ENCODE measurements around the gene SMU1.

DNA sequence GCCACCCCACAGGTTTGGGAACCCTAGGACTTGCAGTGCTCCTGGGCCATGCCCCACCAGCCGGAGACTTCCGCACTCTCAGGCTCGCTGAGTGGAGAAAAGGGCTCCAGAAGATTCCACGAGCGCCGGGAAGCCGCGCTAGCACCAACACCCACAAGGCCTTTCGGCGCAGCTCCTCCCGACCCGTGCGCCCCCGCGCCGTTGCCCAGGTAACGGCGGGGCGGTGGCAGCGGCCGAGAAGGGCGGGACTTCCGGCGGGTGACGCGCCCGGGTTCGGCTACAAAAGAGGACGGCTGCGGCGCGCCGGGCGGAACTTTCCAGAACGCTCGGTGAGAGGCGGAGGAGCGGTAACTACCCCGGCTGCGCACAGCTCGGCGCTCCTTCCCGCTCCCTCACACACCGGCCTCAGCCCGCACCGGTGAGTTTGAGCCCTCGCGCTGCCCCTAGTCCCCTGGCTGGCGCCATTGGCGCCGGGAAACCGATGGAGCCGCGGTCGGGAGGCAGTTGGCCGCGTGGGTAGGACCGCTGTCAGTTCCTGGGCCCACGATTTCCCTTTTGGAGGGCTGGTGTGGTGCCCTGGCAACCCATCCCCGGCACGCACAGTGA, 51.4 kb downstream of the SMU1 start, which contains the start of gene DNAJA1:
- TF ChIP-seq ZNF565 (CRISPR knock-in tag; conservative IDR thresholded peaks at IDR 0.05; ENCODE audit: low read depth) = no peak
- TF ChIP-seq, protein P1, sequence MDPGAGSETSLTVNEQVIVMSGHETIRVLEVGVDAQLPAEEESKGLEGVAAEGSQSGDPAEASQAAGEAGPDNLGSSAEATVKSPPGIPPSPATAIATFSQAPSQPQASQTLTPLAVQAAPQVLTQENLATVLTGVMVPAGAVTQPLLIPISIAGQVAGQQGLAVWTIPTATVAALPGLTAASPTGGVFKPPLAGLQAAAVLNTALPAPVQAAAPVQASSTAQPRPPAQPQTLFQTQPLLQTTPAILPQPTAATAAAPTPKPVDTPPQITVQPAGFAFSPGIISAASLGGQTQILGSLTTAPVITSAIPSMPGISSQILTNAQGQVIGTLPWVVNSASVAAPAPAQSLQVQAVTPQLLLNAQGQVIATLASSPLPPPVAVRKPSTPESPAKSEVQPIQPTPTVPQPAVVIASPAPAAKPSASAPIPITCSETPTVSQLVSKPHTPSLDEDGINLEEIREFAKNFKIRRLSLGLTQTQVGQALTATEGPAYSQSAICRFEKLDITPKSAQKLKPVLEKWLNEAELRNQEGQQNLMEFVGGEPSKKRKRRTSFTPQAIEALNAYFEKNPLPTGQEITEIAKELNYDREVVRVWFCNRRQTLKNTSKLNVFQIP (CRISPR knock-in tag; IDR thresholded peaks at IDR 0.05; ENCODE audit: borderline replicate concordance, low read depth) = no peak
- no peak for TF ChIP-seq ARNTL (CRISPR knock-in tag; IDR thresholded peaks at IDR 0.05; ENCODE audit: borderline replicate concordance, low read depth)
- TF ChIP-seq, protein P2, sequence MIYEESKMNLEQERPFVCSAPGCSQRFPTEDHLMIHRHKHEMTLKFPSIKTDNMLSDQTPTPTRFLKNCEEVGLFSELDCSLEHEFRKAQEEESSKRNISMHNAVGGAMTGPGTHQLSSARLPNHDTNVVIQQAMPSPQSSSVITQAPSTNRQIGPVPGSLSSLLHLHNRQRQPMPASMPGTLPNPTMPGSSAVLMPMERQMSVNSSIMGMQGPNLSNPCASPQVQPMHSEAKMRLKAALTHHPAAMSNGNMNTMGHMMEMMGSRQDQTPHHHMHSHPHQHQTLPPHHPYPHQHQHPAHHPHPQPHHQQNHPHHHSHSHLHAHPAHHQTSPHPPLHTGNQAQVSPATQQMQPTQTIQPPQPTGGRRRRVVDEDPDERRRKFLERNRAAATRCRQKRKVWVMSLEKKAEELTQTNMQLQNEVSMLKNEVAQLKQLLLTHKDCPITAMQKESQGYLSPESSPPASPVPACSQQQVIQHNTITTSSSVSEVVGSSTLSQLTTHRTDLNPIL (CRISPR knock-in tag; IDR thresholded peaks at IDR 0.05; ENCODE audit: low read depth) = no peak
- no peak for TF ChIP-seq ISL1 (CRISPR knock-in tag; IDR thresholded peaks at IDR 0.05)
- peak; percentile 71; the same call in 1 of the 2 replicates for TF ChIP-seq RARB (CRISPR knock-in tag; IDR thresholded peaks at IDR 0.05)
- TF ChIP-seq ZFP3 (CRISPR knock-in tag; IDR thresholded peaks at IDR 0.05) = no peak
- no peak for TF ChIP-seq ZFP30 (CRISPR knock-in tag; IDR thresholded peaks at IDR 0.05)
- TF ChIP-seq, protein P3, sequence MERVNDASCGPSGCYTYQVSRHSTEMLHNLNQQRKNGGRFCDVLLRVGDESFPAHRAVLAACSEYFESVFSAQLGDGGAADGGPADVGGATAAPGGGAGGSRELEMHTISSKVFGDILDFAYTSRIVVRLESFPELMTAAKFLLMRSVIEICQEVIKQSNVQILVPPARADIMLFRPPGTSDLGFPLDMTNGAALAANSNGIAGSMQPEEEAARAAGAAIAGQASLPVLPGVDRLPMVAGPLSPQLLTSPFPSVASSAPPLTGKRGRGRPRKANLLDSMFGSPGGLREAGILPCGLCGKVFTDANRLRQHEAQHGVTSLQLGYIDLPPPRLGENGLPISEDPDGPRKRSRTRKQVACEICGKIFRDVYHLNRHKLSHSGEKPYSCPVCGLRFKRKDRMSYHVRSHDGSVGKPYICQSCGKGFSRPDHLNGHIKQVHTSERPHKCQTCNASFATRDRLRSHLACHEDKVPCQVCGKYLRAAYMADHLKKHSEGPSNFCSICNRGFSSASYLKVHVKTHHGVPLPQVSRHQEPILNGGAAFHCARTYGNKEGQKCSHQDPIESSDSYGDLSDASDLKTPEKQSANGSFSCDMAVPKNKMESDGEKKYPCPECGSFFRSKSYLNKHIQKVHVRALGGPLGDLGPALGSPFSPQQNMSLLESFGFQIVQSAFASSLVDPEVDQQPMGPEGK (CRISPR knock-in tag; IDR thresholded peaks at IDR 0.05; ENCODE audit: borderline replicate concordance) = peak; percentile 50; the same call in 1 of the 2 replicates
